GM12801 (cell line): Measurements from ENCODE around the gene LAMB3.

ENCODE experiments used
- CTCF ChIP-seq: IDR thresholded peaks from one replicate; pipeline ENCODE4 v1.5.1; 2011; ENCODE audit warnings: control low read depth; ENCODE audit not compliant: insufficient read length; ENCODE audit errors: extremely low read depth

Gene LAMB3

DNA sequence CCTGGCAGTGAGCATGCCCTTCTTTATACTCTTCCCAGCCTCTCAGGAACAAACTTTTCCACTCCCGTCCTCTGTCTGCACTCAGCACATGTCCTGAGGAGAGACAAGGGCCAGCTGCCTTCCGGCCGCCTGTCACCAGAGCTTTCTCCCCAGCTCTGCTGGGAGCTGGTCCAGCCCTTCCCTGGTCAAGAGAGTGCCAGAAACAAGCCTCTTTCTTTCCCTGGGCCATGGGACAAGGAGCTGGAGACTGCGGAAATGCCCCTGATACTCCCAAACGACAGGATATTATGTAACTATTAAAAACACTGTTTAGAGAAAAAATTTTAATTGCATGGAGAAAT, 10.4 kb downstream of the LAMB3 start:
- no peak for TF ChIP-seq CTCF

DNA sequence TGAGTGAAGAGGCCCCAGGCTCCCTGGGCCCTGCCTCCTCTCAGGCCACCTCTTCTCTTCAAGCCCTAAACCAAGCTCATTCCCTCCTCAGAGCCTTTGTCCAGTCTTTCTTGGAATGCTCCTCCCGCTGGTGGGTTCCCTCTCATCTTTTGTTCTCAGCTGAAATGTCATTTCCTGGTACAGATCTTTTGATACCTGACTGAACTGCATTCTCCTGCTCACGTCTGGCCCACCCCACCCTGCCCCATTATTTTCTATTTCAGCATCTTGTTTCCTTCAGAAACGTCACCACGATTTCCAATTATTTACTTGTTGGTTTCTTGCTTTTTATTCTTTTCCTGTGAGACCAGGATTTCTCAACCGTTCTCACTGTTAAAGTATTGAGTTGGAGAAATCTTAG, 16.4 kb downstream of the LAMB3 start:
- no peak for TF ChIP-seq CTCF

- no peak for TF ChIP-seq CTCF
Observed at GRCh38 chr1:209634005-209634737, 18.1 kb downstream of the LAMB3 start.

GRCh38 chr1:209633335-209633997, 18.8 kb downstream of the LAMB3 start:
- TF ChIP-seq CTCF, result no peak

DNA sequence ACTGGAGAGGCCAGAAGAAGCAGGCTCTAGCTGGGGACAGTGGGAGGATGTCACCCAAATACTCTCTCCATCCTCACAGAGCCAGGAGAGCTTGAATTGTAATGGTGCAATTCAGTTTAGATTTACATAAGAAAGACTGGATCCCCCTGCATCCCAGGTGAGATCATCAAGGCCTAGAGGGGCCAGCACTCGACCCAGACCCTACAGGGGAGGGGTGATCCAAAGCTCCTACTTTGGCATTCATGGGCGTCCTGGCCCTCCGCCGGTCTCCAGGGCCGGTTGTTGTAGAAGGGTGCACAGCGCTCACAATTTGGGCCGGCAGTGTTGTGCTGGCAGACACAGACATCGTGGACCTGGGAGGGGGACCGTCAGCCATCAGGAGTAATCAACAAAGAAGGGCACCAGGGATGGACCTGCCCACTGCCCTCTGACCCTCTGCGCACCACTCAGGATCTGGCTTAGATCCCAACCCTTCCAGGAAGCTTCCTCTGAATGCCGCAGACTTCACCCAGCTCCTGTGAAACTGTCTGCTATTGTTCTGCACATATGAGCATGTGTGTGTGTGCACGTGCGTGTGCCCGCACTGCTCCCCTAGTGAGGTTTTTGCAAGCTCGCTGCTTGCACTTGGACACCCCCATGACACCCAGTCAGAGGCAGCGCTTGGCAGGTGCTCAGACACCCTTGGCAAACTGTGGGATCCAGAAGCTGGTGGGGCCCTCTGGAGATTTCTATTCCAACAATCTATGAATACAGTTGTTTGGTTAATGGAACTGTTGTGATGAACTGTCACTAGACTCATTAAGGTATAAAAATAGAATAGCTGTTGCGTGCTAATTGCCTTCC, 21.6 kb downstream of the LAMB3 start:
- no peak for TF ChIP-seq CTCF

DNA sequence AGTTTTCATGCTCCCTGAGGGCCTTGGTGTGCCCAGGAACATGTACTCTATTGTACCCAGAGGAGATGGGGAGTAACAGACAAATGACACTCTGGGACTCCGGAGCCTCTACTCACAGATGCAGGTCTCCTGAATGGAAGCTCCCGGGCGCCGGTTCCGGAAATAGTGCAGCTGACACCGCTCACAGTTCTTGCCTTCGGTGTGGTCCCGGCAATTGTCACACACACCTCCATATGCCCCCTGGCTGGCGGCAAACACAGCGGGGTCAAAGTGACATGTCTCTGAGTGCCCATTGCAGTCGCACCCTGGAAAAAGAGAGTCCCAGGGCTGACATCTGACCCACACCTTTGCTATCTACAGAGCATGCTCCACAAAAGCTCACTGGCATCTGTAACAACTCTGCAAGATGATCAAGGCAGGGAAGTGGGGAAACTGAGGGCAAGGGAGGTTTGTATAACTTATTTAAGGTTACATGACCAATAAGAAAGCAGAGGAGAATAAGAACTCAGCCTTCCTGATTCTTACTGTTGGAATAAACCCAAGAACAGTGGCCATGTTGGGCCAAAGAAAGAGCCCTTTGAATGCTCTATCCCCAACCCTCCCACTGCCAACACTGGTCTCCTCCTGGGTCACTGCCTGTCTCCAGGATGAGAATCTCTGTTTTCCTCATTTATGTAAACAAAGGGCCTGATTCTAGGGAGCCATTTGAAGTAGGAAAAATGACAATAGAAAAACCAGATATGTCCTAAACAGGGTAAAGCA, 22.4 kb downstream of the LAMB3 start:
- no peak for TF ChIP-seq CTCF
